DMS 273 treated with DMSO at 0.1 percent for 48 hours (cell line): ENCODE results near the gene EYS.
"Not testable (repeated sequence)": the region's sequence is repeated elsewhere in the genome, so short reads cannot be mapped to it uniquely, and the experiment has no call there.

Experiments
- DNase-seq: peaks from one replicate; lab custom pipeline; 2025; lab: John Stamatoyannopoulos, UW

Gene EYS

GRCh38 chr6:63819831-63820230 lies 1887.2 kb downstream of the EYS start:
- no peak for DNase-seq

- no peak for DNase-seq
Observed at GRCh38 chr6:63817492-63818050, 1889.5 kb downstream of the EYS start.

- no peak for DNase-seq
Observed at GRCh38 chr6:63816982-63817436, 1890.0 kb downstream of the EYS start.

GRCh38 chr6:63816401-63816981 lies 1890.5 kb downstream of the EYS start:
- no peak for DNase-seq

GRCh38 chr6:63814459-63814858 lies 1892.6 kb downstream of the EYS start:
- DNase-seq, result no peak

- DNase-seq, result no peak
Observed at GRCh38 chr6:63813566-63814120, 1893.4 kb downstream of the EYS start.

GRCh38 chr6:63808576-63808975 lies 1898.5 kb downstream of the EYS start:
- no peak for DNase-seq

- DNase-seq, result no peak
Observed at GRCh38 chr6:63807056-63807455, 1900.0 kb downstream of the EYS start.

- DNase-seq, result no peak
Observed at GRCh38 chr6:63806573-63806913, 1900.5 kb downstream of the EYS start.

- no peak for DNase-seq
Observed at GRCh38 chr6:63805808-63806572, 1901.0 kb downstream of the EYS start.

- no peak for DNase-seq
Observed at GRCh38 chr6:63805345-63805744, 1901.7 kb downstream of the EYS start.

- DNase-seq, result no peak
Observed at GRCh38 chr6:63804381-63804956, 1902.6 kb downstream of the EYS start.

GRCh38 chr6:63803371-63803770 lies 1903.7 kb downstream of the EYS start:
- DNase-seq, result no peak

- DNase-seq, result no peak
Observed at GRCh38 chr6:63802606-63803206, 1904.3 kb downstream of the EYS start.

GRCh38 chr6:63800386-63800785 lies 1906.6 kb downstream of the EYS start:
- not testable (repeated sequence) for DNase-seq

GRCh38 chr6:63799813-63800212 lies 1907.2 kb downstream of the EYS start:
- DNase-seq, result no peak

GRCh38 chr6:63799313-63799712 lies 1907.7 kb downstream of the EYS start:
- no peak for DNase-seq

- DNase-seq, result no peak
Observed at GRCh38 chr6:63798378-63798777, 1908.6 kb downstream of the EYS start.

GRCh38 chr6:63797721-63798120 lies 1909.3 kb downstream of the EYS start:
- DNase-seq, result no peak

- DNase-seq, result no peak
Observed at GRCh38 chr6:63795826-63796225, 1911.2 kb downstream of the EYS start.

- no peak for DNase-seq
Observed at GRCh38 chr6:63795006-63795405, 1912.0 kb downstream of the EYS start.

- no peak for DNase-seq
Observed at GRCh38 chr6:63793465-63794137, 1913.4 kb downstream of the EYS start.
